Measurements from ENCODE around the gene IQCK. TPM values are rescaled to one million over a fixed set of nuclear protein-coding genes. Genes with fewer than 3 reads are reported as not detected.
A peak's percentile ranks its signal among the peaks of the same experiment; 100 is the strongest.

Gene IQCK, protein sequence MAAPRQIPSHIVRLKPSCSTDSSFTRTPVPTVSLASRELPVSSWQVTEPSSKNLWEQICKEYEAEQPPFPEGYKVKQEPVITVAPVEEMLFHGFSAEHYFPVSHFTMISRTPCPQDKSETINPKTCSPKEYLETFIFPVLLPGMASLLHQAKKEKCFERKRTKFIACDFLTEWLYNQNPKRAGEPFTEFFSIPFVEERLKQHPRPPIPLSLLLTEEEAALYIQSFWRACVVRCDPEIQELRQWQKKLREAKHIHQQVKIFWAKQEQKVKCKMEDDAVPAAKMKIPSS
- 17.2 TPM for polyA plus RNA-seq (2013, experiment 1 of 2)
- 16.6 TPM for polyA plus RNA-seq (2013, experiment 2 of 2)

DNA sequence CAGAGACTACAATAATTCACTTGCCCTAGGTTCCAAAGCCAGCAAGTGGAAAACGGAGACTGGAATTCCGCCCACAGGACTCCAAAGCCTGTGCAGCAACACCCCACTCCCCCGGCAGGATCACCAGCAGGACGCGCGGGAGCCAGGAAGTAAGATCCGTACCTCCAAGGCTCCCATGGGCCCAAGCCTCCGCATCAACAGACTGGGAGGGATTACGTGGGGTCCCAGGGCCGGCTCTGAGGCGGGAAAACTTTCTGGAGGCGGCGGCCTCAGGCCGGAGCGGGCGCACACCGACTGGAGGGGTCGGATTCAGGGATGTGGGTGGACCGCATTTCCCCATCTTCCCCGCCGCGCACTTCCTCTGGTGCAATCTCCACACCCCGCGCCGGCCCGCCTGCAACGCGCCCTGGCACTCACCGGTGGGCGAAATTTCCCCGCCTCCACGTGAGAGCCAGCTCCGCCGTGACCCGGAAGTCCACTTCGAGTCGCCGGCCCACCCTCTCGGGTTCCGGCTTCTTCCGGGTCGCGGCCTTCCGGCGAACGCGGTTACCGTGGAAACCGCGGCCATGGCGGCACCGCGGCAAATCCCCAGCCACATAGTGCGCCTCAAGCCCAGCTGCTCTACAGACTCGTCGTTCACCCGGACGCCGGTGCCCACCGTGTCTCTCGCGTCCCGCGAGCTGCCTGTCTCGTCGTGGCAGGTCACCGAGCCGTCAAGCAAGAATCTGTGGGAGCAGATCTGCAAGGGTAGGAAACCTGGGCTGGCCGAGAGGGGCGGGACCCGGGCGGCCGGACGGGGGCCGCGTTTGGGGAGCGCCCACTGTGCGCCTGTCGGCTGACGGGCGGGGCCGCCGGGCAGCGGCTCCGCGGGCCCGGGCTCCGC lies at the start of gene IQCK, which contains the start of gene KNOP1:
TSS of gene IQCK (plus strand) at position 531 of the 883 bp plus-strand sequence. CDS start at position 567, 36 bp downstream.
TSS of gene KNOP1 (minus strand) at position 487 of the 883 bp plus-strand sequence. CDS start 3,192 bp downstream, outside the sequence.
- Histone ChIP-seq H3K27ac (ENCODE audit: low read length, poor library complexity, severe bottlenecking) (peak within 1 kb of the TSS; percentile 89), H3K4ac (ENCODE audit: low read depth in 1 of 2, low read length in 2 of 2) (peak within 1 kb of the TSS in 1 of 2 experiments; percentile 88), H2AK5ac (ENCODE audit: low read length, severe bottlenecking) (peak within 1 kb of the TSS; percentile 58), H3K4me1 (ENCODE audit: control insufficient read depth, insufficient read depth, low read depth, low read length) (peaks cover 15% of the 10 kb centered on the region), H3K79me1 (replicated peaks; ENCODE audit: low read length, poor library complexity, severe bottlenecking) (peaks cover 40% of the 10 kb centered on the region), H3K18ac (ENCODE audit: low read depth in 1 of 2, low read length in 2 of 2) (peak within 1 kb of the TSS; percentile 73 to 96), H2BK15ac (ENCODE audit: low read depth, poor library complexity, severe bottlenecking) (peak within 1 kb of the TSS; percentile 63), H3K14ac (ENCODE audit: low read length in 2 of 2) (no peak within 1 kb of the TSS), H3K9ac (ENCODE audit: low read length) (peak within 1 kb of the TSS; percentile 94), H3K9me3 (ENCODE audit: control insufficient read depth, low read length) (no peaks in the 10 kb centered on the region), H2AFZ (ENCODE audit: low read depth, low read length) (peak within 1 kb of the TSS; percentile 86), H4K8ac (ENCODE audit: low read length) (peak within 1 kb of the TSS; percentile 81), H2BK120ac (ENCODE audit: low read depth, low read length) (peak within 1 kb of the TSS; percentile 44), H4K91ac (ENCODE audit: low read length) (peak within 1 kb of the TSS; percentile 77), H3K36me3 (ENCODE audit: control insufficient read depth in 1 of 2, insufficient read depth in 2 of 2, low read depth in 1 of 2, low read length in 2 of 2) (peaks cover 14 to 17% of the 10 kb centered on the region in 2 experiments), H3K4me3 (ENCODE audit: insufficient read depth in 1 of 2, low read depth in 1 of 2, low read length in 2 of 2) (peak within 1 kb of the TSS; percentile 90 to 97), H3K4me2 (ENCODE audit: low read length, poor library complexity, severe bottlenecking) (peak within 1 kb of the TSS; percentile 84), H3K23ac (ENCODE audit: low read length in 2 of 2) (peak within 1 kb of the TSS in 1 of 2 experiments; percentile 63), H2BK12ac (ENCODE audit: low read length in 2 of 2) (peak within 1 kb of the TSS in 1 of 2 experiments; percentile 24), H2BK5ac (ENCODE audit: low read depth, low read length, poor library complexity, severe bottlenecking) (peak within 1 kb of the TSS; percentile 26), H3K27me3 (ENCODE audit: control insufficient read depth in 1 of 2, insufficient read depth in 1 of 2, low read length in 2 of 2) (no peaks in the 10 kb centered on the region)
- peak; percentile 91 for DNase-seq
- under 1% methylated on average over 88 of the region's 88 CpGs for WGBS

DNA sequence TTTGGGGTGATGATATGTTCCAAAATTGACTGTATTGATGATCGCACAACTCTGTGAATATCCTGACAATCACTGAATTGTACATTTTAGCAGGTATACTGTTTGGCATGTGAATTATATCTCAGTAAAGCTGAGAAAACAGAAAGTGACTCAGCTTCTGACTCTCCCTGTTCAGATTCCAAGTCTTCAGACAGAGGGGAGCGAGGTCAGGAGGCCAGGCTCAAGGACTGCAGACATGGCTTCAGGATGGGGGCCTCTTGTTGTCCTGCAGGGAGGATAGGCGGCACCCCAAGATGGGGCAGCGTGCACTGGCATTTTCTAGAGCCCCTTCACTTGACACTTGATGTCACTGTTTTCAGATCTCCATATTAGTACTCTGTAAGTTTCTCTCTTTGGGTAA lies 45.7 kb upstream of the IQCK start:
- Histone ChIP-seq H3K27me3 (ENCODE audit: control insufficient read depth in 1 of 2, insufficient read depth in 1 of 2, low read length in 2 of 2) (no peaks in the 10 kb centered on the region), H3K18ac (ENCODE audit: low read depth in 1 of 2, low read length in 2 of 2) (peak overlapping the region in 1 of 2 experiments; percentile 24), H2BK15ac (ENCODE audit: low read depth, poor library complexity, severe bottlenecking) (no peak overlapping the region), H2AK5ac (ENCODE audit: low read length, severe bottlenecking) (no peak overlapping the region), H2BK5ac (ENCODE audit: low read depth, low read length, poor library complexity, severe bottlenecking) (no peak overlapping the region), H4K8ac (ENCODE audit: low read length) (no peak overlapping the region), H2BK12ac (ENCODE audit: low read length in 2 of 2) (no peak overlapping the region), H3K9me3 (ENCODE audit: control insufficient read depth, low read length) (no peaks in the 10 kb centered on the region), H3K14ac (ENCODE audit: low read length in 2 of 2) (no peak overlapping the region), H2BK120ac (ENCODE audit: low read depth, low read length) (no peak overlapping the region), H3K4ac (ENCODE audit: low read depth in 1 of 2, low read length in 2 of 2) (no peak overlapping the region), H3K23ac (ENCODE audit: low read length in 2 of 2) (no peak overlapping the region), H3K27ac (ENCODE audit: low read length, poor library complexity, severe bottlenecking) (no peak overlapping the region), H3K79me1 (replicated peaks; ENCODE audit: low read length, poor library complexity, severe bottlenecking) (peaks cover 5% of the 10 kb centered on the region), H2AFZ (ENCODE audit: low read depth, low read length) (no peak overlapping the region), H4K91ac (ENCODE audit: low read length) (no peak overlapping the region), H3K36me3 (ENCODE audit: control insufficient read depth in 1 of 2, insufficient read depth in 2 of 2, low read depth in 1 of 2, low read length in 2 of 2) (peaks cover 18 to 69% of the 10 kb centered on the region in 2 experiments), H3K4me3 (ENCODE audit: insufficient read depth in 1 of 2, low read depth in 1 of 2, low read length in 2 of 2) (no peak overlapping the region), H3K9ac (ENCODE audit: low read length) (no peak overlapping the region), H3K4me1 (ENCODE audit: control insufficient read depth, insufficient read depth, low read depth, low read length) (peaks cover 5% of the 10 kb centered on the region), H3K4me2 (ENCODE audit: low read length, poor library complexity, severe bottlenecking) (no peak overlapping the region)
- no peak for DNase-seq
- WGBS = over 99% methylated on average over 3 of the region's 4 CpGs

DNA sequence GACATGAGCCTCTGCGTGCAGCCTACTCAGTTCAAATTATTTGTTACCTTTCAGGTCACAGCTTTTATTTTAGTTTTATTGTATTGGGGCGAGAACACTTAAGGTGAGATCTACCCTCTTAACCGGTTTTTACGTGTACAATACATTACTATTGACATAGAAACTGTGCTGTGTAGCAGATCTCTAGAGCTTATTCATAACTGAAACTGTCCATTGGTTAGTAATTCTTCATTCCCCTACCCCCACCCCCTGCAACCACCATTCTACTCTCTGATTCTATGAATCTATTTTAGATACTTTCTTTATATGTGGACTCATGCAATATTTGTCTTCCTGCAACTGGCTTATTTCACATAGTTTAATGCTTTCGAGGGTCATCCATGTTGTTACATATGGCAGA lies 43.6 kb upstream of the IQCK start:
- peaks cover 23 to 56% of the 10 kb centered on the region in 2 experiments for H3K36me3 ChIP-seq (ENCODE audit: control insufficient read depth in 1 of 2, insufficient read depth in 2 of 2, low read depth in 1 of 2, low read length in 2 of 2)
- no peak overlapping the region for H2BK15ac ChIP-seq (ENCODE audit: low read depth, poor library complexity, severe bottlenecking)
- H3K4me3 ChIP-seq (ENCODE audit: insufficient read depth in 1 of 2, low read depth in 1 of 2, low read length in 2 of 2) = no peak overlapping the region
- no peak overlapping the region for H3K4ac ChIP-seq (ENCODE audit: low read depth in 1 of 2, low read length in 2 of 2)
- H2BK12ac ChIP-seq (ENCODE audit: low read length in 2 of 2) = no peak overlapping the region
- H2AFZ ChIP-seq (ENCODE audit: low read depth, low read length) = no peak overlapping the region
- no peak overlapping the region for H2BK5ac ChIP-seq (ENCODE audit: low read depth, low read length, poor library complexity, severe bottlenecking)
- H4K91ac ChIP-seq (ENCODE audit: low read length) = no peak overlapping the region
- peaks cover 5% of the 10 kb centered on the region for H3K4me1 ChIP-seq (ENCODE audit: control insufficient read depth, insufficient read depth, low read depth, low read length)
- no peak overlapping the region for H3K23ac ChIP-seq (ENCODE audit: low read length in 2 of 2)
- no peak overlapping the region for H3K4me2 ChIP-seq (ENCODE audit: low read length, poor library complexity, severe bottlenecking)
- no peaks in the 10 kb centered on the region for H3K27me3 ChIP-seq (ENCODE audit: control insufficient read depth in 1 of 2, insufficient read depth in 1 of 2, low read length in 2 of 2)
- WGBS = 80% methylated on average over 1 of the region's 5 CpGs
- no peak for DNase-seq
- no peak overlapping the region for H3K14ac ChIP-seq (ENCODE audit: low read length in 2 of 2)
- no peaks in the 10 kb centered on the region for H3K9me3 ChIP-seq (ENCODE audit: control insufficient read depth, low read length)
- no peak overlapping the region for H2BK120ac ChIP-seq (ENCODE audit: low read depth, low read length)
- H3K79me1 ChIP-seq (replicated peaks; ENCODE audit: low read length, poor library complexity, severe bottlenecking) = peaks cover 6% of the 10 kb centered on the region
- no peak overlapping the region for H3K9ac ChIP-seq (ENCODE audit: low read length)
- H4K8ac ChIP-seq (ENCODE audit: low read length) = no peak overlapping the region
- no peak overlapping the region for H3K18ac ChIP-seq (ENCODE audit: low read depth in 1 of 2, low read length in 2 of 2)
- H3K27ac ChIP-seq (ENCODE audit: low read length, poor library complexity, severe bottlenecking) = no peak overlapping the region
- no peak overlapping the region for H2AK5ac ChIP-seq (ENCODE audit: low read length, severe bottlenecking)

DNA sequence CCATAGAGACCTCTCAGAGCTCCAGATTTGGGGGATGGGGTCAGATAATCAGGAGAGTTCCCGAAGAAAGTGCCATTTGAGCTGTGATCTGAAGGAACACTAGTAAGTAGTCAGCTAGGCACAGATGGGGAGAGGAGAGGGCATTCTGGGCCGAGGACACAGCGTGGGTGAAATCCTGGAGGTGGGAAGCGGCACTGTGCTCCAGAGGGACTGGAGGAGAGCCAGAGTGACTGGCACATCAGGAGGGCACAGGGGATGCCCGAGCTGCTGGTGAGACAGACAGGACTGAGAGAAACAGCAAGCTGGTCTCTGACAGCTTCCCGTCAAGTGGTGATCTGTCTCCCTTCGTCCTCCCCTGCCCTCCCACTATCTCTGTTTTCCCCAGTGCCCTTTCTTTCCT lies 40.7 kb upstream of the IQCK start:
- Histone ChIP-seq H3K4ac (ENCODE audit: low read depth in 1 of 2, low read length in 2 of 2) (no peak overlapping the region), H3K18ac (ENCODE audit: low read depth in 1 of 2, low read length in 2 of 2) (no peak overlapping the region), H3K9me3 (ENCODE audit: control insufficient read depth, low read length) (no peaks in the 10 kb centered on the region), H2BK5ac (ENCODE audit: low read depth, low read length, poor library complexity, severe bottlenecking) (no peak overlapping the region), H3K4me2 (ENCODE audit: low read length, poor library complexity, severe bottlenecking) (no peak overlapping the region), H4K91ac (ENCODE audit: low read length) (no peak overlapping the region), H2BK15ac (ENCODE audit: low read depth, poor library complexity, severe bottlenecking) (no peak overlapping the region), H3K4me3 (ENCODE audit: insufficient read depth in 1 of 2, low read depth in 1 of 2, low read length in 2 of 2) (no peak overlapping the region), H2BK12ac (ENCODE audit: low read length in 2 of 2) (no peak overlapping the region), H3K27ac (ENCODE audit: low read length, poor library complexity, severe bottlenecking) (no peak overlapping the region), H2AK5ac (ENCODE audit: low read length, severe bottlenecking) (no peak overlapping the region), H3K9ac (ENCODE audit: low read length) (no peak overlapping the region), H3K79me1 (replicated peaks; ENCODE audit: low read length, poor library complexity, severe bottlenecking) (peaks cover 6% of the 10 kb centered on the region), H3K14ac (ENCODE audit: low read length in 2 of 2) (no peak overlapping the region), H2AFZ (ENCODE audit: low read depth, low read length) (no peak overlapping the region), H2BK120ac (ENCODE audit: low read depth, low read length) (no peak overlapping the region), H3K23ac (ENCODE audit: low read length in 2 of 2) (no peak overlapping the region), H3K36me3 (ENCODE audit: control insufficient read depth in 1 of 2, insufficient read depth in 2 of 2, low read depth in 1 of 2, low read length in 2 of 2) (peaks cover 29 to 60% of the 10 kb centered on the region in 2 experiments), H3K27me3 (ENCODE audit: control insufficient read depth in 1 of 2, insufficient read depth in 1 of 2, low read length in 2 of 2) (no peaks in the 10 kb centered on the region), H3K4me1 (ENCODE audit: control insufficient read depth, insufficient read depth, low read depth, low read length) (peaks cover 1% of the 10 kb centered on the region), H4K8ac (ENCODE audit: low read length) (no peak overlapping the region)
- no peak for DNase-seq
- WGBS = 94% methylated on average over 7 of the region's 7 CpGs

All from mesenchymal stem cell (in vitro differentiated cells and primary cell).